GM12801 (cell line): ENCODE data around the gene IGFL1.

Source experiments
- TF ChIP-seq, protein P1 (sequence below): IDR thresholded peaks from one replicate; pipeline ENCODE4 v1.5.1; 2011; ENCODE audit warnings: control low read depth; ENCODE audit not compliant: insufficient read length; ENCODE audit errors: extremely low read depth

The IGFL1 gene

DNA sequence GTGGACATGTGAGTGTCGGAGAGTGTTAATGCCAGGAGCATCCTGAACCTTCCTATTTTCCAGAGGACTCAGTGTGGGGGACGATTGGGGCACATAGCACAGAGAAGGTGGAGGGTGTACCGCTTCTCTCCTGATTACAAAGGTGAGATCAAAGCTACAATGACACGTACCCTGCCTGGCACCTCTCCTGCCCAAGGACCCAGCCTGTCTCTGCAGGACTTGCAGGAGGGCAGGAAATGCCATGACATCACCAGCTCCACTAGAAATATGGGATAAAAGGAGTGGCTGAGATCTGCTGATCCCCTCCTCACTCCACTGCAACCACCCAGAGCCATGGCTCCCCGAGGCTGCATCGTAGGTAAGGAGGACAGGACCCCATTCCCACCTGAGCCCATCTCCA is at the start of gene IGFL1:
TSS of gene IGFL1 (plus strand) at position 301 of the 400 bp plus-strand sequence. CDS start at position 334, 33 bp downstream.
- TF ChIP-seq, protein P1, sequence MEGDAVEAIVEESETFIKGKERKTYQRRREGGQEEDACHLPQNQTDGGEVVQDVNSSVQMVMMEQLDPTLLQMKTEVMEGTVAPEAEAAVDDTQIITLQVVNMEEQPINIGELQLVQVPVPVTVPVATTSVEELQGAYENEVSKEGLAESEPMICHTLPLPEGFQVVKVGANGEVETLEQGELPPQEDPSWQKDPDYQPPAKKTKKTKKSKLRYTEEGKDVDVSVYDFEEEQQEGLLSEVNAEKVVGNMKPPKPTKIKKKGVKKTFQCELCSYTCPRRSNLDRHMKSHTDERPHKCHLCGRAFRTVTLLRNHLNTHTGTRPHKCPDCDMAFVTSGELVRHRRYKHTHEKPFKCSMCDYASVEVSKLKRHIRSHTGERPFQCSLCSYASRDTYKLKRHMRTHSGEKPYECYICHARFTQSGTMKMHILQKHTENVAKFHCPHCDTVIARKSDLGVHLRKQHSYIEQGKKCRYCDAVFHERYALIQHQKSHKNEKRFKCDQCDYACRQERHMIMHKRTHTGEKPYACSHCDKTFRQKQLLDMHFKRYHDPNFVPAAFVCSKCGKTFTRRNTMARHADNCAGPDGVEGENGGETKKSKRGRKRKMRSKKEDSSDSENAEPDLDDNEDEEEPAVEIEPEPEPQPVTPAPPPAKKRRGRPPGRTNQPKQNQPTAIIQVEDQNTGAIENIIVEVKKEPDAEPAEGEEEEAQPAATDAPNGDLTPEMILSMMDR = no peak

- TF ChIP-seq, protein P1 = no peak
These were observed 48.7 kb upstream of the IGFL1 start for GRCh38 chr19:46180701-46181387.

DNA sequence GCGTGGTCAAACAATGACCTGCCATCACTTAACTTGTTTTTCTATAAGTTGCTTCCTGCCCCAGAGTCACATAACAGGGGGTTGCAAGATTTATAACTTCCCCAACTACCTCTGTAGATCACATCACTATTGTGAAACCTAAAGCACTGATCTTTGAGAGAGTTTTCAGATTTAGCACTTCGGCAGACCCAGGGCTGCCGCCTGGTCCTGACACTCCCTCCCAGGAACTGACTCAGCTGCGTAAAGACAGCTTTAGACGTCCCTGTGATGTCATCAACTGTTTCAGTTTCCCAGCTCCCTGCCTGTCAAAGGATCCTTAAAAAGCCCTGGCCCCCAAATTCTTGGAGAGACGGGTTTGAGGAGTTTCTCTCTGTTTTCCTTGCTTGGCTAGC is 48.2 kb upstream of the IGFL1 start:
- TF ChIP-seq, protein P1 = no peak

DNA sequence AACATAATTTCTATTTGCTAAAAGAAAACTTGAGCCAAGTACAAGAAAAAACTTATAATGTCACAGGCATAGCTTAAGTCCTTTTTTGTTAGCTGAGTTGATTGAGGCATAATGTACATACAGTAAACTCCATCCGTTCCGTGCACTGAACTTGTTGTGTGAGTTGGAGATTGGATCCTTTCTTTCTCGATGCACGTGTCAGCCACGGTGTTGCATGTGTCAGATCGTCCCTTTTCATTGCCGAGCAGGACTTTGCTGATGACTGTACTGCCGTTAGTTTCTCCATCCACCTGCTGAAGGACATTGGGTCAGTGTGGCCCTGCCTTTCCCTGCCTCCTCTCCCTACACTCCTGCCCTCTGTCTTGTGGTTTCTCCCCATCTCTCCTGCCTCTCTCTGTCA is 47.1 kb upstream of the IGFL1 start:
- TF ChIP-seq, protein P1 = no peak

- TF ChIP-seq, protein P1 = no peak
These were observed 43.3 kb upstream of the IGFL1 start for GRCh38 chr19:46186101-46186716.

DNA sequence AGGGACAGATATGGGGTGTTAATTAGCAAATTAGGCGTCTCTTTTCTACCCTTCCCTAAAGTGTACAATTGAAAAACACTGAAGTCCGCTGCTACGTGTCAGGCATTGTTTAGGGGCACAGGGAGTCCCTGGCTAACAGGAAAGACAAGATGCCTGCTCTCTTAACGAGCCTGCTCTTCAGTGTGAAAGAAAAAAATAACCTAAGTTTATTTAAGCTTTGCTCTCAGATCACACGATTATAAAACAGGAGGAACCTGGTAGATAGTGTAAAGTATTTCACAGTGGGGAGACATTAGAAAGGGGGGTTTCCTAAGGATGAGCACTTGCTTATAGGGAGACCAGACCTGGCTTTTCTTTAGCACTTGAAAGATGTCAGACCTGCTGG is 42.8 kb upstream of the IGFL1 start:
- TF ChIP-seq, protein P1 = no peak

DNA sequence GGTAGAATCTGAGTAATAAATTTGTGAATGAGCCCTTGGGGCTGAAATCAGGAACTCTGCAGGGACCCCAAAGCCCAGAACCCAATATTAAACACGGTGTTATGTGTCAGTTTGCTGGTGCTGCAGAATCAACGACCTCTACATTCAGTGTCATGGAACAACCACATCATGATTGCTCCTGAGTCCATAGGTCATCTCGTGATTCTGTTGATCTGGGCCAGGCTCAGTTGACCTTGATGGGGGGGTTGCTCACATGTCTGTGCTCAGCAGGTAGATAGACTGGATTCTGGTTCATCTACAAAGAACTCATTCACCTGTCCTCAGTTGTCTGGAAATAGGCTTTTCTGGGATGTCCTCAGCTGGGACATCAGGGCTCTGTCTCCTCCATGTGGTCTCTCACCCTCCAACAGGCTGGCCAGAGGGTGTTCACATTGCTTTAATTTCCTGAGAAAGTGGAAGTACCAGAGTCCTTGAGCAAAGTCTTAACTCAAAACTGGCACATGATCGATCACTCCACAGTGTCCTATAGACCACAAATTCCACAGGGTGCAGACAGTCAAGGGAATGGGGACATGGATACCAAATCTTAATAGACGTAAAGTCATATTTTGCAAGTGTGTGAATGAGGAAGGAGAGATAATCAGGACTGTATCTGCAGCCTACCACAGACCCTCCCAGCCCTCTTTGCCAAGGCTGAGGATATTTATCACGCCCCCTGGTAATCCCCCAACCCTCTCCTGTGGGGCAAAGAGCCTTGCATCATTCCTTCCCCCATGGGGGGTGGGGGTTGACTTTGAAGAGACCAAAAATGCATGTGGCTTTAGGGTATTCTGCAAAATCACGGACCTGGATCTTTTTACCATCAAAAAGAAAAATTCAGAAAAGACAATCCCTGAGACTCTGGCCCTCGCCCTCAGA is 39.3 kb upstream of the IGFL1 start:
- TF ChIP-seq, protein P1 = no peak
